Daoy (cell line): Measurements from ENCODE around the gene BBS2. TPM values are rescaled to one million over a fixed set of nuclear protein-coding genes. Genes with fewer than 3 reads are reported as not detected.

Experiments used
- total RNA-seq: library from RNA; depleted of rRNA; stranded (reverse); fragments of >200 nt; shearing (Covaris generic); gene quantifications from 2 replicates; pipeline ENCODE4 v1.2.3, GENCODE V29; 2014; rRNA removed

The BBS2 gene
- total RNA-seq, 1 experiment from 2014 or later = 22.8 TPM

Other genes starting within 250 kb of the BBS2 start
- gene AMFR, start 94.5 kb downstream of the BBS2 start, total RNA-seq = 71.7 and 122 TPM in 2 replicates
- 102 and 128 TPM in 2 replicates for gene NUDT21, start 68.7 kb downstream of the BBS2 start, total RNA-seq
- 61.5 and 152 TPM in 2 replicates for gene OGFOD1, start 68.5 kb downstream of the BBS2 start, total RNA-seq
- not detected in 2 replicates for gene MT4, start 45.0 kb upstream of the BBS2 start, total RNA-seq
- not detected in 2 replicates for gene MT3, start 69.5 kb upstream of the BBS2 start, total RNA-seq
- 207 and 248 TPM in 2 replicates for gene MT2A, start 88.6 kb upstream of the BBS2 start, total RNA-seq
- 248 and 365 TPM in 2 replicates for gene MT1E, start 105.8 kb upstream of the BBS2 start, total RNA-seq
- gene MT1M, start 112.6 kb upstream of the BBS2 start, total RNA-seq = 0.74 and 7.4 TPM in 2 replicates
- gene MT1A, start 118.6 kb upstream of the BBS2 start, total RNA-seq = not detected in 2 replicates
- gene MT1B, start 131.9 kb upstream of the BBS2 start, total RNA-seq = not detected in 2 replicates
- gene MT1F, start 137.9 kb upstream of the BBS2 start, total RNA-seq = 0.29 TPM in 1 of 2 replicates, not detected in the other
- 8.2 and 16.3 TPM in 2 replicates for gene MT1G, start 148.0 kb upstream of the BBS2 start, total RNA-seq
- not detected in 2 replicates for gene MT1H, start 149.8 kb upstream of the BBS2 start, total RNA-seq
- 70.4 and 106 TPM in 2 replicates for gene MT1X, start 162.4 kb upstream of the BBS2 start, total RNA-seq
- gene NUP93, start 210.1 kb upstream of the BBS2 start, total RNA-seq = 91.9 and 120 TPM in 2 replicates